TTC549 (cell line): ENCODE data around the gene RFX2.
"Not testable (repeated sequence)": the region's sequence is repeated elsewhere in the genome, so short reads cannot be mapped to it uniquely, and the experiment has no call there.

ENCODE experiments used
- FAIRE-seq: peaks from 2 replicates; lab custom pipeline; 2012; peaks lifted over from hg19 to GRCh38; lab: Jason Lieb, UNC

The RFX2 gene

DNA sequence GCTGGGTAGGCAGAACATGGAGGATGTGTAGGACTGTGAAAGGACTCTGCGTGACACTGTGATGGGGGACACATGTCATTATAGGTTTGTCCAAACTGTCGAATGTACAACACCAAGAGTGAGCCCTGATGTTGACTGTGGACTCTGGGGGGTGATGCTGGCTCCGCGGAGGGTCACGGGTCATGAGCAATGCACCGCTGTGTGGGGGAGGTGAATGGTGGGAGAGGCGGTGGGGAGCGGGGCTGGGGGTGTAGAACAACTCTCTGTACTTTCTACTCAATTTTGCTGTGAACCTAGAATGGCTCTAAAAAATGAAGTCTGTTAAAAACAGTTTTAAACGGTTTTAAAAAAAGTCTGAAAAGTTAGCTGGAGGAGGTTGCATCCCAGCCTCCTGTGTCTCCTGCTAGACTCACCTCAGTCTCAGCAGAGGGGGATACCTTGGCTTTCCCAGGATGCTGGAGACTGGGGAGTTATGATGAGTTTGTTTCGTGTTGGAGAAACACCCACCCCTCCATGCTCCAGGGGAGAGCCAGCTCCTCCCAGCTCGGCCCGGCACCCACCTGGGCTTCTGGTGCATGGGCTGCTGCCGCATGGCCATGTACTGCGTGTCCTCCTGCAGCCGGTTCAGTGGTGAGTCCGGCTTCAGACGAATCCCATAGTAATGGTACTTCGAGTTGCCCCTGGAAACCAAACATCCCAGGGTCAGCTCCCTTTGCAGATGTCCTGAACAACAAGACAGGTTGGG is 97.7 kb downstream of the RFX2 start:
- no peak for FAIRE-seq

- no peak for FAIRE-seq
Measured at GRCh38 chr19:6011794-6012193, 98.5 kb downstream of the RFX2 start.

GRCh38 chr19:6011206-6011605 is 99.1 kb downstream of the RFX2 start:
- no peak for FAIRE-seq

DNA sequence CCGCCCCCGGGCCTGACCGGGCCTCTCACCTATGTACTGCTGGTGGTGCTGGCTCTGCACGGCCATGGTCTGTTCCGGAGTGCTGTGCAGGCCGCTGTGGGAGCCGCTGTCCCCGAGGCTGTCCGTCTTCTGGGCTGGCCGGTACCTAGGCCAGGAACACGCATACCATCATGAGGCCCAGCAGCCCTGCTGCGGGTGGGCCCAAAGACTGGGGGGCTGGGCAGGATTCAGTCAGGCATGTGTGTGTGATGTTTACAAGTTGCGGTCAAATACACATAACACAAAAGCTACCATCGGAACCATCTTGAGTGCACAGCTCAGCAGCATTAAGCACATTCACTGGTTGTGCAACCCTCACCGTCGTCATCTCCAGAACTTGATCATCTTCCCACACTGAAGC is 100.2 kb downstream of the RFX2 start:
- no peak for FAIRE-seq

DNA sequence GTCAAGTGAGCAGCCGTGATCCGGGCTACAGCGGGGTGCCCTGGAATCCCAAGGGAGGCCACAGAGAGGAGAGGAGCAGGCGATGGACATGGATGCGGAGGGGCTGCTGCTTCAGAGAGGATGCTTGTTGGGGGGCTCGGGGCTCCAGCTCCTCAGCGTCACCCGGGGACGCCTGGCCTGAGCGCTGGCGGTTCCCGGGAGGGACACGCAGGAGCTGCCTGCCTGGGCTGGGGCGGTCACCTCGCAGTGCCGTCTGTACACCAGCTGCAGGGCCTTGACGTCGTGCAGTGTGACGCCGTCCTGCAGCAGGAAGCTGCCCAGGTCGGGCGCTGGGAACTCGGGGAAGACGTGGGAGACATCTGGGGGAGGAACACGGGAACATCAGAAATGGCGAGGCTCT is 102.4 kb downstream of the RFX2 start:
- FAIRE-seq = no peak

DNA sequence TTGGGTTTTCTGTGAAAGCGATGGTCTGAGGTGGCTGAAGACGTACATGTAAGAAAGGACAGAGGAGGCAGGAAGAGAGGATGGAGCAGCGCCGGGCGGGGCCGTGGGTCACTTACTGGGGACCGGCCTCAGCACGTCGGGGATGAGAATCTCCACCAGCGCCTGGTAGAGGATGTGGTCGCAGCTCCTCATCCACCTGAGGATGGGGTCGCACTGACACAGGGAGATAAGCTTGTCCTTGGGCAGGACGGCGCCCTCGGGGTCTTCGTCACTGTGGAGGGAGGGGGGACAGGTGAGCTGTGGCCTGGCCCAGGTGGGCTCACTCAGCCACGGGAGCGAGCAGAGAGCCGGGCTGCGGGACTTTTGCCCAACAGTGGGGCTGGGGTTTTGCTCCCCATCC is 103.4 kb downstream of the RFX2 start:
- no peak for FAIRE-seq

- FAIRE-seq = not testable (repeated sequence)
Measured at GRCh38 chr19:6006070-6006446, 104.2 kb downstream of the RFX2 start.

- no peak for FAIRE-seq
Measured at GRCh38 chr19:6005321-6006069, 104.8 kb downstream of the RFX2 start.

DNA sequence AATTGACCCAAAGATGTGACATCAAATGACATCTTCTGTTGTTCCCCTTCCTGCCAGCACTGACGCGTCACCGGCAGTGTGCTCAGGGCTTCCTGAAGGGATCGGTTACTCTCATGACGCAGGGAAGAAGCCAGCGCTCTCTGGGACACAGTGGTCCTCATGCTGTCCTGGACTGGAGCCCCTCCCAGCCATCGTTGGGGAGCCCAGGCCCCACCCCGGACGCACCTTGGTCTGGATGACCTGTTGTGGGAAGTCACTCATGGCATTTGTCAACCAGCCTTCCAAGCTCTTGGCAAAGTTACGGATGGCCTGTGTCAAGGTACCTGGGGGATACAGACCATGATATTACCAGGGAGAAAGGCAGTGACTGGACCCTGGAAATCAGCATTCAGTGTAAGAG is 106.3 kb downstream of the RFX2 start:
- FAIRE-seq = no peak

GRCh38 chr19:6002591-6002990 is 107.7 kb downstream of the RFX2 start:
- FAIRE-seq = no peak

- FAIRE-seq = no peak
Measured at GRCh38 chr19:6000228-6000847, 110.0 kb downstream of the RFX2 start.

DNA sequence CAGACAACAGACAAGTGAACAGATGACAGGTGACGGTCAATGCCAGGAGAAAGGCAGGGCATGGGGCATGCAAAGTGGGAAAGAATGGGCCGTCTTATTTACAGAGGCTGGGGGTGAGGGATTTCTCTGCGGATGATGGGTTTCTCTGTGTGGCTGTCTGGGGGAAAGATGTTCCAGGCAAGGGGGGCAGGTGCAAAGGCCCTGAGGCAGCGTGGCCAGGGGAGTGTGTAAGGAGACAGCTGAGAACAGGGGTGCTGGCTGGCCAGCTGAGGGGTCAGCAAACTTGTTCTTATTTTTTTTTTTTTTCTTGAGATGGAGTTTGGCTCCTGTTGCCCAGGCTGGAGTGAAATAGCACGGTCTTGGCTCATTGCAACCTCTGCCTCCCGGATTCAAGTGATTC is 110.6 kb downstream of the RFX2 start:
- no peak for FAIRE-seq

DNA sequence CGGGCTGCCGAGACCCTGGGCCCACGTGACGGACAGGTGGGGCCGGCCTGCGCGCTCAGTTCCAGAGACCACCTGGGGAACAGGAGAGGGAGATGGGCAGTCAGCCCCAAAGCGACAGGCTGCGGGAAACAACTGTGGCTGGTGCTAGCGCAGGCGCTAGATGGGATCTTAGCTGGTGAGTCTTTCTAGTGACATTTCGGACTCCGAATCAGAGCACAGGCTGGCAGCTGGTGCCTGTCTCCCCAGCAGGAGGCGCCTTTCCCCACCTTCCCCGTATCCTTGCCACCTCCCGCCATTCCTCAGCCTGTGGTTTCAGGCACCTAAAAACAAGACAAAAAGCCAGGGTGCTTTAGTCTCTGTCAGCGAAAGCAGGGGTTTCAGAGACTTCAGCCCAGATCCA is 112.9 kb downstream of the RFX2 start:
- no peak for FAIRE-seq

- no peak for FAIRE-seq
Measured at GRCh38 chr19:5996623-5997320, 113.5 kb downstream of the RFX2 start.

GRCh38 chr19:5996102-5996501 is 114.2 kb downstream of the RFX2 start:
- FAIRE-seq = no peak

DNA sequence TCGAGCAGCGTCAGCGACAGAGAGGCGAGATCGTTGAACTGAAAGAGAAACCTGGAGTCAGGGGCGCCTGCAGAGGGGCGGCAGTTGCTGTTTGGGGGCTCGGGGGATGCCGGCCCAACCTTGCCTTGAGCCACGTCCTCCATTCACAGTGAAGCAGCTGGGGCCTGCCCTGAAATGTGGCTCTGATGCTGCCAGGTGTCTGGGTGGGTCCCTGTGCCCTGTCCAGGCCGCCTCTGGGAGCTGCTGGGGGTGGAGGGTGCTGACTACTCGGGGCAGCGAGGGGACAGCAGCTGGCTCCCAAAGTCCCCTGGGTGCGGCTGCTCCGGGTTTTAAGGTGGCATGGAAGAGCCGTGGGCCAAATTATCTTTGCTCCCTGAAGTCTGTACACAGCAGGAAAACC is 114.7 kb downstream of the RFX2 start:
- no peak for FAIRE-seq

GRCh38 chr19:5994405-5995165 is 115.7 kb downstream of the RFX2 start:
- no peak for FAIRE-seq

DNA sequence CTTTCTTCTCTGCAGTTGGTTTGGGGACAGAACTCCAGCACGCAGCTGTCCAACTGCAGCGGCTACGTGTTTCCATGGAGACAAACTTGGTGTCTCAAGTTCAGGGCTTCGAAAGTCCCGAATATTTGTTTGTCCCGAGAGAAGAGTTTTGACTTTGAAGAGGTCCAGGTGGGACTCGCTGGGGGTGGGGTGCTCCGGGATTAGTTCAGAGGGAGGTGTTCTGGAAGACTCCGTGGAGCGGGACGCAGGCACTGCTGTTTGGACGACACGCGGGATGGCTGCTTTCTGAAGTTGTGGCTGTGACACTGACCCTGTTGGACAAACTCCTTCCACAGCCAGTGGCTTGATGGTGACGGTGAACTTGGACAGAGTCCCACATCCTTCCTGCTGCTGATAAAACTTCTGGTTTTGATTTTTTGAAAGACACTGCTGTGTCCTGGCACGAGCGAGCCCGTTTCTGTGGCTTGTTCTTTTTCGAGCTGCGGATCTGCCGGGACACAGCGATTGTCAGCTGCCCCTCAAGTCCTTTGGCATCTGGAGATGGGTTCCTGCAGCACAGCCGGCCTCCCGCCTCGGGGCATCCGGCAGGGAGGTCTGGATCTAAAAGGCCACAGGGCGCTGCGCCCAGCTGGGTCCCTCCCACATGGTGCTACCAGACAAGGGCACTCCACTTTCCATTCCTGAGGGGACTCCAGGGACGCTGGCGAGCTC is 116.5 kb downstream of the RFX2 start:
- no peak for FAIRE-seq

- FAIRE-seq = no peak
Measured at GRCh38 chr19:5993201-5993600, 117.1 kb downstream of the RFX2 start.

- FAIRE-seq = no peak
Measured at GRCh38 chr19:5992756-5993155, 117.5 kb downstream of the RFX2 start.

DNA sequence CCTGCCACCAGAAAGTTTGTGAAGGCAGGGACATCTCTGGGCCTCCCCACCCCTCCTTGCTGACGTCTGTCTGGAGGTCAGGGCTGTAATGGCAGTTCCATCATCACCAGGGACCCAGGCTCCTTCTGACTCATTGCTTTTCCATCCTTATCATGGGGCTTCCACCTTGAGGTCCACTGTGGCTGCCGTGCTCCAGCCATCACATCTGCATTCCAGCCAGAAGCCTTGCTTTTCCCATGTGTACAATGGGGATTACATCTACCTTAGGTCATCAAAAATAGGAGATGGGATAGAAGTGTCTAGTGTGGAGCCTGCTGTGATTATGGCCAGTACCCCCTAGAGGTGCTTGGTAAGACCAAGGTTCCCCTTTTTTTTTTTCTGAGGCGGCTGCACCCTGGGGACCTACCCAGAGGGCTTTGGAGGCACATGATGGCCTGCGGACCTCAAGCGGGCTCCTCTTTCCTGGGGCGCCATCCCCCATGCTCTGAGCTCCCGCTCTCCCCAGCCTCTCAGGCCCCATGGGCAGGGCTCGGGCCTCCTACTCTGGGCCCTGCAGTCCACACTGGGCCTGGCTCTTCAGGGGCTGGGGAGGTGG is 119.0 kb downstream of the RFX2 start:
- no peak for FAIRE-seq
